ENCODE measurements around the gene EMP1.
A peak's percentile ranks its signal among the peaks of the same experiment; 100 is the strongest.

EMP1 gene

DNA sequence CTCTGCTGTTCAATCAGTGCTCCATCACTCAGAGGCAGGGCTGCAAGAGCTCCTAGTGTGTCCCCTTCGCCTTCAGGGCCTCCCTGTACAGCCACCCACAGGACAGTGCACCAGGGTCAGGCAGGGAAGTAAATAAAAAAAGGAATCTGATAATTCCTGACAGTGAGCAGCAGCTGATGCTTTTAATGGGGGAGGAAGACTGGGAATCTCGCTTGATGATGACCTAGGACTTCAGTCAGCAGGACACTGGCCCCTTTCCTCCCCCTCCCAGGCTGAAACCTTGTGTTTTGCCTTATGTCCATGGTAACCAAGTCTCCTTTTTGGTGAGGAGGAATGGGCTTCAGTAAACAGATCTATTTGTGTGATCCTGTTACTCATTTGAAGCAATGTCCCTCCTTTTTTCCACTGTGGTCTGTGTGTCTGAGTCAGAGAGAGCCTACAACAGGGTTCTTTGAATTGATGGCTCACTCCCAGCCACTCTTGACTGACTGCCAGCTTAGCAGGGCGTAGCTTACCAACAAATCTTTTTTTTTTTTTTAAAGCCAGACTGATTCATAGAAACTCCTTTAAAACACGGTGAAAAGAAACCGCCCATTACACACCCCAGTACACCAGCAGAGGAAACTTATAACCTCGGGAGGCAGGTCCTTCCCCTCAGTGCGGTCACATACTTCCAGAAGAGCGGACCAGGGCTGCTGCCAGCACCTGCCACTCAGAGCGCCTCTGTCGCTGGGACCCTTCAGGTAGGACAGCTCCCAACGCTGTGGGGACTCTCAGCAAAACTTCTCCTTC, at the start of gene EMP1:
Gene EMP1 (plus strand): TSS at position 597 of the 792 bp plus-strand sequence. CDS start 14,785 bp downstream, outside the sequence.
- DNase-seq (ENCODE audit: low spot score): no peak

- DNase-seq (ENCODE audit: low spot score): no peak
Observed at GRCh38 chr12:13147688-13148484, 48.6 kb upstream of the EMP1 start.

GRCh38 chr12:13148485-13148847, 48.1 kb upstream of the EMP1 start:
- DNase-seq (ENCODE audit: low spot score): no peak

- DNase-seq (ENCODE audit: low spot score): no peak
Observed at GRCh38 chr12:13149411-13149810, 47.1 kb upstream of the EMP1 start.

- DNase-seq (ENCODE audit: low spot score): no peak
Observed at GRCh38 chr12:13152281-13152680, 44.2 kb upstream of the EMP1 start.

GRCh38 chr12:13152756-13153155, 43.8 kb upstream of the EMP1 start:
- no peak for DNase-seq (ENCODE audit: low spot score)

DNA sequence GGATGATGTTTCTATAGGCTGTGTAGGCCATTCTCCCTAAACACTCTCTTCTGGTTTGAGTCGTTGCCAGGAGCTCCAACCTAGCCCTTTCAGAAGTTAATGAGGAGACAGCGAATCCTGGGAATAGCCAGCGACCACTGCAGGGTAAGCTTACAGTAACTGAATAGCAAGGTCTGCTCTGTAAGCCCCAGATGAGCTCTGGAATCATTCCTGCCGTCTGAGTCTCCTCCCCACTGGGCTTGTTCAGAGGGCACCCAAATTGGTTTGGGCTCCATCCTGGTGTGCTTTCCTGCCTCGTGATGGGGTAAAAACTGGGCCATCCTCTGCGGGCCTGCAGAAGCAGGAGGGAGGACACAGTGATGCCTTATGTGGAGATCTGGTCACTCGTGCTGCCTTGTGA, 43.3 kb upstream of the EMP1 start:
- DNase-seq (ENCODE audit: low spot score): no peak

GRCh38 chr12:13154027-13154538, 42.4 kb upstream of the EMP1 start:
- no peak for DNase-seq (ENCODE audit: low spot score)

DNA sequence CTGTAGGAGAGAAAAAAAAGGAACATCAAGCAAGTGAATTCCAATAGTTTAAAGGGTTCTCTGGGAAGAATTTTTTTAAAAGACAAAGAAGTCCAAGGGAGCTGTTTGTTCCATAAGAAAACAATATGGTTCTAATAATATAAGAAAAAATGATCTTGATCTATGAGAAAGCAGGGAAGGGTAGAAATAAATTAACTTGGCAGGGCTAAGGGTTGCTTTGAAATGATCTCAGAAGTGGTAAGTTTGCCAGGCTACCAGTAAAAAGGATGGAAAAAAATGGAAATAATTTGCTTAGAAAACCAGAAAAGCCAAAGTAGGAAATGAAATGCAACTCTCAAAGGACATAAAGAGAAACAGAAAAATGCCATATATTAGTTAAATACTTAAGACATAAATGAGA, 41.7 kb upstream of the EMP1 start:
- no peak for DNase-seq (ENCODE audit: low spot score)

DNA sequence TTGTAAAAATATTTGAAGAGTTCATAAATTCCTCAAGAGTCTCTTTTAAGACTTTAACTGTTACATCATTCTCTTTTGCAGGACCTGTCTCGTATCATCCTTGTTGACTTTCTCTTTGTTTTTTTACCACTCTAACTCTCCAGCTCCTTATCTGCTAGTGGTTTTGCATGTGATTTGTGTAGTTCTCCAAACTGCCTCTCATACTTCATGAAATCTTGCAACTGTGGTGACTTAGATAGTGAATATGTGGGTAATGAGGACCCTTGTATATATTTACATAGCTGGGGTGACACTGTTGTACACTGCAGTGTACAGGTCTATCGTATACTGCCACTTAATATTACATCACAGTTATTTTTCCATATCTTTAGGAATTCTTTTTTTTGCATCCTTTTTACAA, 40.2 kb upstream of the EMP1 start:
- DNase-seq (ENCODE audit: low spot score): no peak

DNA sequence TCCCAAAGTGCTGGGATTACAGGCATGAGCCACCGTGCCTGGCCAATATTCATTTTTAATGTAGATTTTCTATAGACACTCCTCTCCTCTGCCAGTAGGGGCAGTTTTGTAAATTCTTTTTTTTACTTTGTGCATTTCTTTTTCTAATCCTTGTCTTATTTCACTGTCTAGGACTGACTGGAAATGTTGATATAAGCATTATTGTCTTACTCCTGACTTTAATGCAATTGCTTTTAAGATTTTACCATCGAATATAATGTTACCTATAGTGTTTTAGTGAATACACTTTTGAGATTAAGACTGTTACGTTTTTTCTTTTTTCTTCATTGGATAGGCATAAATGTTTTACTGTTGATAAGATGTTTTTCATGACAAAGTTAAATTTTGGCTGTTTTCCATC, 35.4 kb upstream of the EMP1 start:
- DNase-seq (ENCODE audit: low spot score): no peak

- DNase-seq (ENCODE audit: low spot score): no peak
Observed at GRCh38 chr12:13162904-13163303, 33.6 kb upstream of the EMP1 start.

GRCh38 chr12:13163868-13164635, 32.5 kb upstream of the EMP1 start:
- no peak for DNase-seq (ENCODE audit: low spot score)

DNA sequence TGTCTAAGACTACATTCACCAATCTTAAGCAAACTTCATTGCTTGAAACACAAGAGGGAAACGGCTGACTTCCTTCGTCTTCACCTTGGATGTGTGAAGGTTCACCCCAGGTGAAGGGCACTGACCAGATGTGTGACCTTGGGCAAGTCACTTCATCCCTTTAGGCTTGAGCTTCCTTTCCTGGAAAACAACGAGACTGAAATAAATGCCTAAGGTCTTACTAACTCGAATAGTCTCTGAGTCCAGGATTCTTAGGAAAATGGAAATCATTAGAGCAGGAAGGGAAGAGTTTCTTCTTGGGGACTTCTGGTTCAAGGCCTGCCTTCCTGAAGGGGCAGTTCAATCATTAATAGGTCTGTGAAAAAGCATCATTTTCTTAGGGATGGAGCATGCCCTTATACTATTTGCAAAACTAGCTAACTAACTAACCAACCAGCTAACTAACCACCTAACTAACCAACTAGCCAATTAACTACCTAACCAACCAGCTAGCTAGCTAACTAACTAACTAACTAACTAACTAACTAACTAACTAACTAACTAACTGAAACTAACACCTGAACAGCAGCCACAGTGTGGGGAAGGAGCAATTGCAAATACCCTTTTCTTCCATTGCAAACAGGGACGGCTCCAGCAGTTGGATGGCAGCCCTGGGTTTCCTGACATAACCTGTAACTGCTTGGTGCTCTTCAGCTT, 31.5 kb upstream of the EMP1 start:
- no peak for DNase-seq (ENCODE audit: low spot score)

DNA sequence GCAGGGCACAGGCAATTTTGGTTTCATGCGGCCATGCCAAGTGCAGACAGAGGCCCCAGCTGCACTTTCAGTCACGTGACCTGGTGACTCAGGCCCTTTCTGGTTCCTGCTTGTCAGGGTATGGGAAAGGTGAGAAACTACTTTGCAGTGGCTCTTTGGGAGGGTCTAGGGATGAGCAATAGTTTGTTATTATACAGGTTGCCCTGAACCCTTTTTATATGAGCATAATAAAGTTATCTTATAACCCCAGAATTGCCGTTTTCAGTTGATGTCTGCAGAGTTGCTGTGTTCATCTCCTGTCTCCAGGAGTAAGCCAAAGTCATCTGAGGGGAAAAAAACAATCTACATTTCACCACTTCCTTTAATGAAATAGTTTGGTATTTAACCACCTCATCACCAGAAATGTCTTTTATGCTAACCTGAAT, 30.9 kb upstream of the EMP1 start:
- DNase-seq (ENCODE audit: low spot score): peak; percentile 11

DNA sequence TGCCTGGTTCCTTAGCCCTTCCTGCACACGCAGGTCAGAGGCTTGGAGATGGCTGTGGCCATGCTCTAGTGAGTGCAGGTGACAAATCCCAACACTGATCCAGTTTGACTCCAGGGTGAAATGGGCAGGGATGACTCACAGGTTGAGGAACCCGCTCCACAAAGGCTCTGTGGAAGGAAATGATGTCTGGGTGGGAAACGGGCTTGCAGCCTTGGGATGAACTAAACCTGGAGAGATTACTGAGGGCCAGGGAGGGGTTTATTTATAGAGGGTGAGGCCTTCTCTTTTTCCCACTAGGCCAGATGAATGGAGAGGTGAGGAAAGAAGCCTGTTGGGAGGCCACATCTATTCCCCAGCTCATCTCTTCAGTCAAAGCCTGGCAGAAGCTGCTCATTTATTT, 29.3 kb upstream of the EMP1 start:
- no peak for DNase-seq (ENCODE audit: low spot score)

- DNase-seq (ENCODE audit: low spot score): no peak
Observed at GRCh38 chr12:13167906-13168305, 28.6 kb upstream of the EMP1 start.

DNA sequence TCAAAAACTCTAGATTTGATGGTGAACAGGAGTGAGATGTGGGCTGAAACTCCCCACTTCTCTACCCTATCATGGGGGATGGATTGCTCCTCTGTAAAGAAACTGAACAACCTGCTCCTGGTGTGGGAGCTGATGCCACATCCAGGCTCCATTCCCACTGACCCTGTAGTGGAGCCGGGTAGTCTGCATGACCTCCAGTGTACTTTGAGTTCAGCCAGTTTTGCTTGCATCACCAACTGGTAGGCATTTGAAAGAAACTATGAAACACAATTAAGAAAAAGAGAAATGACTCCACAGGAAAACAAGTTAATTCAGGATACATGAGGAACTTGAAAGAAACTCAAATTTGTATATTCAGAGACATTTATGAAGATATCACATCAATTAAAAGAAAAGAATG, 27.3 kb upstream of the EMP1 start:
- no peak for DNase-seq (ENCODE audit: low spot score)

DNA sequence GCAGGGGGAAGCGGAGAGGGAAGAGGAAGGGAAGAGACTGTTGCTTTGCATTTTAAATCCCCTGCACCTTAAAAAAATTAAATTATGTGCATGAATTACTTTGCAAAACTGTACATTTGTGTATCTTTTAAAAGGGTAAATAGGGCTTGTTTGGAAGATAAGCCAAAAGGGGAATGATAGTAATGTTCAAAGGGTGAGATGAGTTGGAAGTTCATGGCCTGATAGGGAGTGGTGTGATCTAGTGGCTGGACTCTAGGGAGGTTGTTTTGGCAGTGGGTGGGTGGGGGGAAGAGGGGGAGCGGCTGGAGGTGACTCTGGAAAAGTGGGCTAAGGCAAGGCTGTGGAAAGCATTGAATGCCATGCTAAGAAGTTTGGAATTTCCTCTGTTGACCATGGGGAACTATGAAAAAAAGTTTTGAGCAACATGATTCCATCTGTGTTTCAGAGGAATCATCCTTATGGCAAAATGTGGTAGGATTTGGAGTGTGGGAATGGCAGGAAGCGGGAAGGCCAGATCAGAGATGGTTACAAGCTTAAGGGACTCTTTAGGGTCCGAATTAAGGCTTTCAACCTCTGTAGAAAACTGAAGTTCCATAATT, 25.5 kb upstream of the EMP1 start:
- no peak for DNase-seq (ENCODE audit: low spot score)

- no peak for DNase-seq (ENCODE audit: low spot score)
Observed at GRCh38 chr12:13171921-13172859, 24.3 kb upstream of the EMP1 start.

Measured in germinal center (tissue), 1 donor.